IPS-18a (cell line): ENCODE data around the gene WWC1.

Experiments used
- H3K27ac ChIP-seq: one replicate; pipeline ENCODE4 v1.5.1; 2013; ENCODE audit warnings: low read length
- H3K27me3 ChIP-seq: one replicate; pipeline ENCODE4 v1.6.1; 2013; ENCODE audit warnings: mild to moderate bottlenecking, low read length; ENCODE audit not compliant: control insufficient read depth, insufficient read depth
- H3K36me3 ChIP-seq: one replicate; pipeline ENCODE4 v1.6.1; 2013; ENCODE audit warnings: low read depth, low read length; ENCODE audit not compliant: control insufficient read depth
- H3K4me1 ChIP-seq: one replicate; pipeline ENCODE4 v1.6.1; 2013; ENCODE audit warnings: low read depth, low read length; ENCODE audit not compliant: control insufficient read depth
- H3K4me3 ChIP-seq: one replicate; pipeline ENCODE4 v1.5.1; 2013; ENCODE audit warnings: low read length
- H3K9ac ChIP-seq: one replicate; pipeline ENCODE4 v1.6.1; 2013; ENCODE audit warnings: mild to moderate bottlenecking, low read length, moderate library complexity
- H3K9me3 ChIP-seq: one replicate; pipeline ENCODE4 v1.6.1; 2013; ENCODE audit warnings: low read depth, low read length; ENCODE audit not compliant: control insufficient read depth

Gene WWC1

DNA sequence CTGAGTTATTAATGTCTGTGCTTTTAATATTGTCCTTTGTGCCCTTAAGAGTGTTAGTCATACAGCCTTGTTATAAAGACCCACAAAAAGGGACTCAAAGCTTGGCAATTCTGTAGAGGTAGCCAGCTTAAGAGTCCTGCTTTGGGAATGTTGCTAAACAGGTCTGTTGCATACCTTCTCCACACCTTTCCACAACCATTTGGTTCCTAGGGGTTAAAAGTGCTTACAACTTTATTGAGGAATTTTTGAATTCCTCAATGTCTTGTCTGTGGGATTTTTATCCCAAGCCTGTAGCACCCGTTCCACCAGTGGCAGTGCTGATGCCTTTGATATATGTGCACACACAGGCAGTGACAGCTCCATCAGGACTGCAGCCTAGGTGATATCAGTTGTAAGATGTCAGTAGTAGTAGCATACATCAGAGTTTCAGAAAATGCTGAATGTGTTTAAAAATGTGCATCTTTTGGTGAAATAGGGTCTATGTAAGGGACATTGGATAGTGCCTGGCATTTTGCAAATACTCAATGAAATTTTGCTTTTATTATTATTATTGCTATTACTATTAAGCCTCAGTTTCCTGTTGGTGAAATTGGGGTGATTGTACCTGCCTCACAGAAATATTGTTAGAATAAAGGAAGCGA, 68.5 kb downstream of the WWC1 start:
- Histone ChIP-seq H3K4me3 (no peak overlapping the region), H3K9ac (no peak overlapping the region), H3K27me3 (no peaks in the 10 kb centered on the region), H3K4me1 (peaks cover 3% of the 10 kb centered on the region), H3K27ac (no peak overlapping the region), H3K9me3 (no peaks in the 10 kb centered on the region), H3K36me3 (no peaks in the 10 kb centered on the region)

GRCh38 chr5:168360521-168361285, 69.3 kb downstream of the WWC1 start:
- Histone ChIP-seq H3K9me3 (no peaks in the 10 kb centered on the region), H3K36me3 (no peaks in the 10 kb centered on the region), H3K27ac (no peak overlapping the region), H3K27me3 (no peaks in the 10 kb centered on the region), H3K4me1 (peaks cover 4% of the 10 kb centered on the region), H3K9ac (no peak overlapping the region), H3K4me3 (no peak overlapping the region)

DNA sequence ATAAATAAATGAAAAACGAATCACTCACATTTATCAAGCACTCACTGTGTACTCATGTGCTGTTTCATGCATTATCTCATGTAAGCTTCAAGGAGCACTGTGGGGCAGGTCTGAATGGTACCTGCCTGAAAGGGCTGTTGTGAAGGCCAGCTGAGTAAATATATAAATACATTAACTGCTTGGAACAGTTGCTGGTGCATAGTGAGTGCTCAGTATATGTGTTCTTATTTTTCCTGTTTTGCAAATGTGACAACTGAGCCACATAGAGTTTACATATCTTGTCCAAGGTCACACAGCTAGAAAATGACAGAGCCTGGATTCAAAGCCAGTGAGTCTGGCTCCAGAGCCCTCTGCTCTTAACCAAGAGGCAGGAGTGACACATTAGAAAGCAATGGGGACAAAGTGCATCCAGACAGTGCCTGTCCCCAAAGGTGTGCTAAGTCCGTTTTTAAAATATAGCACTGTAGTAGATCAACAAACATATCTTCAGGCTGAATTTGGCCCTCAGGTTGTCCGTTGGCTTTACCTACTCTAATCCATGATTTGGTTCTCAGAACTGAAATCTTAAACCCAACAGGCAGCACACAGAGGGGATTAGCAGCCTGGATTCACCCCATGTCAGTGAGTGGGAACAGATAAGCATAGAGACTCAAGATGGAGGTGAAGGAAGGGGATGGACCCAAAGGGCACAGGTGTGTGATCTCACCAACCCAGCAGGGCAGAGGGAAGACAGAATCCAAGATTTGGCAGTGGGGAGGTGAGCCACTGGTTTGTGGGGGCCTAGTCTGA, 70.8 kb downstream of the WWC1 start:
- Histone ChIP-seq H3K27me3 (no peaks in the 10 kb centered on the region), H3K27ac (no peak overlapping the region), H3K36me3 (no peaks in the 10 kb centered on the region), H3K4me1 (peaks cover 4% of the 10 kb centered on the region), H3K4me3 (no peak overlapping the region), H3K9me3 (no peaks in the 10 kb centered on the region), H3K9ac (no peak overlapping the region)

GRCh38 chr5:168364151-168364661, 72.8 kb downstream of the WWC1 start:
- H3K4me1 ChIP-seq, result peaks cover 4% of the 10 kb centered on the region
- no peak overlapping the region for H3K4me3 ChIP-seq
- no peaks in the 10 kb centered on the region for H3K9me3 ChIP-seq
- no peak overlapping the region for H3K27ac ChIP-seq
- H3K27me3 ChIP-seq, result no peaks in the 10 kb centered on the region
- H3K36me3 ChIP-seq, result no peaks in the 10 kb centered on the region
- H3K9ac ChIP-seq, result no peak overlapping the region

DNA sequence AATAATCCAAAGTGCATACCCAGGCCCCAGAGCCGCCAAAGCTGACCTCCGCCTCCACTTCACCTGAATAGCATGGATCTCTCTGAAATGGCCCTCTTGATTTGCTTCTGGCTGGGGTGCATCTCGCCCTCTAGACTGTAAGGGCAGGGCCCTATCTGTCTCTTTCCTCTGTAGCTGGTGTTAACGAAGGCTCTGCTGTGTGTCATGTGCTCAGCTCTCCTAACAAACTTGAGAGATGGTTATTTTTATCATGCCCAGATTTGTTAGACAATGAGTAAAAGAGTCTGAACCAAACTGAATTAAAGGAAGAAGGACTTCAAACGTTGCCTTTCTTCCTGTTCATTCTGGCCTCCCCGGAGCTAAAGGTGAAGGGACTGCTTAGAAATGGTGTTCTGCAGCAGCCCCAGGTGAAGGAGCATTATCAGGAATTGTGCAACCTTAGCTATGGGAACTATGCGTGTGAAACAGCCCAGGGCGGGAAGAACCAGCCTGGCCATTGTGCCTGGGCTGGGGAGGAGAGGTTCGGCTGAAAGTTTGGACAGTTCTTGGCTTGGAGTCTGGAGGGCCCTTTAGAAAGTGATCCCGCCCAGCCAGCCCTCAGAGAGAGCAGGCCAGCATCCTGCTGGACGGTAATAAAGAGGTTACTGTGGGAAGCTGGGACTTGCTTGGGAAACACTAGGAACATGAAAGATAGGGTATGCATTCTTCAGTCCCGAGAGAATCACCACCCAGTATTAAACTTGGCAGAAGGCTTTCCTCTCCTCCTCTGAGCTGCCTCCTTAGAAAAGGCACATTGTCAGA, 73.5 kb downstream of the WWC1 start:
- Histone ChIP-seq H3K9ac (no peak overlapping the region), H3K4me3 (no peak overlapping the region), H3K9me3 (no peaks in the 10 kb centered on the region), H3K27ac (no peak overlapping the region), H3K4me1 (peaks cover 4% of the 10 kb centered on the region), H3K36me3 (no peaks in the 10 kb centered on the region), H3K27me3 (no peaks in the 10 kb centered on the region)

DNA sequence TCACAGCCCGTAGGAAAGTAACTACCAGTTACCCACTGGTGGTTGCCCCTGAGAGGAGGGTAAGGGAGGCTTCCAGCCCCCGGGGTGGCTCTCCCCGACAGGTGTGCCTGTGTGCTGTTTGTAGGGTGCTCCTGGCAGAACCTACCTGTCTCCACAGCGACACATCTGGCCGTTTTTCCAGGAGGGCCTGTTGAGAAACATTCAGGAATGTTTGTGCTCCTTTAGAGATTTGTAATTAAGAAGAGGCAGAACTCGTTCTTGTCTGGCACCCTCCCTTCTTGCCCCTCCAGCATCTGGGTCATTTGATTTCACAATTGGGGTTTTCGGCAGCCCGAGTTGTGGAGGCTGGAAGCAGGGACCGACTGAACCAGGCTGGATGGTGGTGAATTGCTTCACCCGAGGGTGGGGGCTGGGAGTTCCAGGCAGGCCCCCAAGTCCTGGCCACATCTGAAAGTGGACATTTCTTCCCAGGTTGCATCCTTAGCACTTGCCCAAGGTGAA, 74.2 kb downstream of the WWC1 start:
- H3K27me3 ChIP-seq, result no peaks in the 10 kb centered on the region
- peaks cover 4% of the 10 kb centered on the region for H3K4me1 ChIP-seq
- no peaks in the 10 kb centered on the region for H3K36me3 ChIP-seq
- no peak overlapping the region for H3K27ac ChIP-seq
- H3K4me3 ChIP-seq, result no peak overlapping the region
- no peaks in the 10 kb centered on the region for H3K9me3 ChIP-seq
- H3K9ac ChIP-seq, result no peak overlapping the region

DNA sequence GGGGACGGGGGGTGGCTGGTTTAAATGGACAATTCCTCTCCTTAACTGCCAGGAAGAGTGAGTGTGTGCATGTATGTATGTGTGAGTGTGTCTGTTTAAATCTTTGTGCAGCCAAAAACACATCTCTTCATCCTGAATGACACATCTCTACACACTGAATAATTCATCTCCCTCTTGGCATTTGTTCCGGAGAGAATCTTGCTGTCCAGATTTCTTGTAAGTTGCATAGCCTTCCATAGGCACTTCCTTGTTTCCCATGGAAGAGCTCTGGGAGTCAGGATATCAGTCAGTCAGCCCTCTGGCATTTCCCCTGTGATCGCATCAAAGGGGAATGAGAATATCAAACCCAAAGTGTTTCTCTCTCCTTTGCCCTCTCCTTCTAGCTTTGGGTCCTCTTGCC, 74.7 kb downstream of the WWC1 start:
- H3K4me3 ChIP-seq, result no peak overlapping the region

GRCh38 chr5:168368854-168369253, 77.4 kb downstream of the WWC1 start:
- peaks cover 4% of the 10 kb centered on the region for H3K4me1 ChIP-seq
- H3K27me3 ChIP-seq, result no peaks in the 10 kb centered on the region
- H3K27ac ChIP-seq, result no peak overlapping the region
- H3K36me3 ChIP-seq, result no peaks in the 10 kb centered on the region
- H3K9ac ChIP-seq, result no peak overlapping the region
- H3K4me3 ChIP-seq, result no peak overlapping the region
- H3K9me3 ChIP-seq, result no peaks in the 10 kb centered on the region

More for the DNA sequence above, 74.7 kb downstream of the WWC1 start:
- Histone ChIP-seq H3K27ac (no peak overlapping the region), H3K4me1 (peaks cover 4% of the 10 kb centered on the region), H3K27me3 (no peaks in the 10 kb centered on the region), H3K36me3 (no peaks in the 10 kb centered on the region), H3K9me3 (no peaks in the 10 kb centered on the region), H3K9ac (no peak overlapping the region)

- no peaks in the 10 kb centered on the region for H3K36me3 ChIP-seq
- no peak overlapping the region for H3K4me3 ChIP-seq
- H3K27me3 ChIP-seq, result no peaks in the 10 kb centered on the region
- no peak overlapping the region for H3K9ac ChIP-seq
- no peak overlapping the region for H3K27ac ChIP-seq
- no peaks in the 10 kb centered on the region for H3K4me1 ChIP-seq
- H3K9me3 ChIP-seq, result no peaks in the 10 kb centered on the region
Observed at GRCh38 chr5:168370831-168371230, 79.4 kb downstream of the WWC1 start.

- Histone ChIP-seq H3K4me1 (no peaks in the 10 kb centered on the region), H3K9ac (no peak overlapping the region), H3K36me3 (no peaks in the 10 kb centered on the region), H3K9me3 (no peaks in the 10 kb centered on the region), H3K4me3 (no peak overlapping the region), H3K27ac (no peak overlapping the region), H3K27me3 (no peaks in the 10 kb centered on the region)
Observed at GRCh38 chr5:168372356-168372946, 81.0 kb downstream of the WWC1 start.
